Stimulated activated CD4-positive, alpha-beta T cell treated with anti-CD3 and anti-CD28 coated beads, TNF-alpha, amount 100 ng/mL, for 24 hours (primary cell): ENCODE measurements around the gene HAUS5.

ENCODE experiments used
- DNase-seq, 3 experiments: peaks; one replicate each; pipeline ENCODE4 v3.0.0-alpha.2; 2020; ENCODE audit warnings: low read depth in 3 of 3

The HAUS5 gene

DNA sequence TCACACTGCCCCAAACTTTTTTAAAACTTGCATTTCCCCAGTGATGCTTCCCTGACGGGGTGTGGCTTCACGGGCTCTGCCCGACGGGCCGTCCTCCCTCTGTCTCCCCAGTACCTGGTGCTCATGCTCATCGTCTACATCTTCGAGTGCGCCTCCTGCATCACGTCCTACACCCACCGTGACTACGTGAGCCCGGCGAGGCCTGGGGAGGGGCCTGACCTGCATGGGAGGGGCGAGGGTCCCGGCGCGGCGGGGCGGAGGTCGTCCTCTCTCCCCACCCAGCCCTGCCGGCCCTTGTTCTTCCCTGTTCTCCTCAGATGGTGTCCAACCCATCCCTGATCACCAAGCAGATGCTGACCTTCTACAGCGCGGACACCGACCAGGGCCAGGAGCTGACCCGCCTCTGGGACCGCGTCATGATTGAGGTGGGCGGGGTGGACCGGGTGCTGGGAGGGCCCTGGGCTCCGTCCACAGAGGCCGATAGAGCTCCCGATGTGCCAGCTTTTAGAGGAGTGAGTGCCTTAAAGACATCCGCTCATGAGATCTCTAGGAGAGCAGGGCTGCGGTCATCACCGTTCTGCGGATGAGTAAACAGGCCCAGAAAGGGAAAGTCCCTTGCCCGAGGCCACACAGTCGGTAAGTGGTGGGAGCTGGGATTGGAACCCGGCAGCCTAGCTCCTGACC lies 60.7 kb downstream of the HAUS5 start:
- DNase-seq, result peak; percentile 11 to 58 (median 19)
